Putamen (tissue), 1 donor: ENCODE measurements around the gene MTG1.
"Not testable (repeated sequence)": the region's sequence is repeated elsewhere in the genome, so short reads cannot be mapped to it uniquely, and the experiment has no call there.

Experiments used
- DNase-seq: peaks from one replicate; pipeline ENCODE4 v3.0.0-alpha.2; 2016; ENCODE audit warnings: low spot score

The MTG1 gene

DNA sequence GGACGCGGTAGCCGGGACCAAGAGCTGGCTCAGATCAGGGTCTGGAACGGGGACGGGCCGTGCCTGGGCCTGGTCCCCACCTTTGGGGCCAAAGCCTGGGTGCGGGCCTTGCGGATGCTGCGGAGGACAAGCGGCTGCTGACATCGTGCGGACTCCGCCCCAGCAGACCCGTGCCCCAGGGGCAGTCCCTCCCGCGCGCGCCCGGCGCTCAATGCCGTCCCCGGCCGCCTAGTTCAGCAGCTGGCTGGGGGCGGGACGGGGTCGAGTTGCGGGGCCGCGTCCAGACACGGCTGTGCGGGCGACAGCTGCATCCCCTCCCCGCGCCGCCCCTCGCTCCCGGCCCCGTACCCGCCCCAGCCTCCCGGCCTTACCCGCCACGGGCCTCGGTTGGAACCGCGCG lies 30.1 kb downstream of the MTG1 start:
- DNase-seq = not testable (repeated sequence)

DNA sequence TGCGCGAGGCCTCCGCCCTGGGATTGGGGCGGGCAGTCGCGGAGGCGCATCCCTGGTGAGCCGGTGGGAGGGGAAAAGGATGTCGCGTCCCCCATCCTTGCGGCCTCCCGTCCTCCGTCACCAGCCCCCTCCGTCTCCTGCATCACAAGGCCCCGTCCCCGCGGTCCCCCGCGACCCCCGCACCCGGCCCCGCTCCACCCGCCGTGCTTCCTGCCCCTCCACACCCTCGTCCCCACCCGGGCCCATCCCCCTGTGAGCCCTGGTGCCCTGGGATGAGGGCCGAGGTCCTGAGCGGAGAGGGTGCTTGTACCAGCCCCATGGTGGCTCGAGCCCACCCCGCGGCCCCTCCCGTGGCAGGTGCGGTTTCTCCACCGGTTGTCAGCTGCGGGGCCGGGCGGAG lies 30.6 kb downstream of the MTG1 start, which contains the start of gene SPRN:
SPRN (minus strand) TSS at position 25 of the 400 bp plus-strand sequence. CDS start 944 bp downstream, outside the sequence.
- DNase-seq = not testable (repeated sequence)

DNA sequence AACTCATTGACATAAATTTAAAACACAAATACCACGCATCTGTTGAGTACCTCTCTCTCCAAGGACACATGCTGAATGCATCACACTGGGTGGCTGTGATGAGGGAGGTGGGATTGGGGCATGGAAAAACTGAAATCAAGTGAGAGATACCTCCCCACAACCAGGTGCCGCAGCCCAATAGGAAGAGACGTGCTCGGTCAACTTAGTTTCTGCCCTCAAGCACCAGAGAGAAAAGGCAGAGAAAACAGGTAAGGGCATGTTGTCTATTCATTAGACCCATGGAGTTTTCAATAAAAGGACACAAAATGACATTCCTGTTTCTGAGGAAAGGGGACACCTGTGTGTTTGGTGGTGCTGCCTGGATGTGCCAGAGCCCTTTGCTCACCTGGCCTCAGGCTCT lies 35.6 kb downstream of the MTG1 start:
- DNase-seq = not testable (repeated sequence)

DNA sequence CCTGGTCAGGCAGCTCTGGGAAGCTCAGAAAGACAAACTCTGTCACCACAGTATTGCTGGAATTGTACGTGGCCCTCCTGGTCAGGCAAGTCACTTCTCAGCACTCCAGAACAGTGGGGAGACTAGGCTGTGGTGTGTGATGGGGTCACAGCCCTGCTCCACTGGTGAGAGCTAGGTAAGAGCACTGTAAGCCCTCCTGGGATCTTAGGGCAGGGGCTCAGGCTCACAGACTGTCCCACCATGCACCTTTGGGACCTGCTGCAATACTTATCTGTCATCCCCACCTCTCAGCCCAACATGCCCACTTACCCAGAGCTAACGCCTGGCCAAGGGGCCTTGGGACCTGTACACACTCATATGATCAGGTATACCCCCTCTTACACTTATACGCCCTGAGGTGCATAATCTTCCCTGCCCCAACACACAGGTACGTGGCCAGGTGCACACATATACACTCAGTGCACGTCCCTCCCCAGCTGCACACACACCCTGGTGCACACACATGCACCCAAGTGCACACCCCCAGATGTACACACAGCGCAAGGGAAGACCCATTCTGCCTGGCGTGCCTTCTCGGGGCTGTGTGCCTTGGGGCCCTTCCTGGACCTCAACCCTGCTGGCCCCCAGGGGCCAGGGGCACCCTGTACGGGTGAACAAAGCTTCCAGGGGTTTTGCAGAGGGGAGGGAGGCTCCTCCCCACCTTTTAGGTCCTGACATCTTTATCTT lies 38.1 kb downstream of the MTG1 start:
- not testable (repeated sequence) for DNase-seq

DNA sequence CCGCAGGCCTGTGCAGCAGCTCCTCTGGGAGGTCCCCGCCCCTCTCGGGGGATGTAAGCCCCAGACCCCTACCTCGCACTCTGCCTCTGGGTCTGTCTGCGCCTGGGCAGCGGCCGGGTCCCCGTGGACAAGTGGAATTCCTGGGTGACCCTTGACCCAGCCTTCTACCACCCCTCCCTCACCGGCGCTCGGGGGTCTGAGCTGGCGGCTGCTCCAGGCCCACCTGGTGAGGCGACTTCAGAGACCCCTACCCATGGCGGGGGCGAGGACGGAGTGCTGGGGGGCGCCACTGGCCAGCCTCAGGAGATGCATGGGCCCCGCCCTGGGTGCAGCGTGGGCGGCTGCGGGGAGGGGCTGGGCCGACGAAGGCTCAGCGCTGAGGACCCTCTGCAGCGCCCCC lies 38.8 kb downstream of the MTG1 start:
- DNase-seq = not testable (repeated sequence)

DNA sequence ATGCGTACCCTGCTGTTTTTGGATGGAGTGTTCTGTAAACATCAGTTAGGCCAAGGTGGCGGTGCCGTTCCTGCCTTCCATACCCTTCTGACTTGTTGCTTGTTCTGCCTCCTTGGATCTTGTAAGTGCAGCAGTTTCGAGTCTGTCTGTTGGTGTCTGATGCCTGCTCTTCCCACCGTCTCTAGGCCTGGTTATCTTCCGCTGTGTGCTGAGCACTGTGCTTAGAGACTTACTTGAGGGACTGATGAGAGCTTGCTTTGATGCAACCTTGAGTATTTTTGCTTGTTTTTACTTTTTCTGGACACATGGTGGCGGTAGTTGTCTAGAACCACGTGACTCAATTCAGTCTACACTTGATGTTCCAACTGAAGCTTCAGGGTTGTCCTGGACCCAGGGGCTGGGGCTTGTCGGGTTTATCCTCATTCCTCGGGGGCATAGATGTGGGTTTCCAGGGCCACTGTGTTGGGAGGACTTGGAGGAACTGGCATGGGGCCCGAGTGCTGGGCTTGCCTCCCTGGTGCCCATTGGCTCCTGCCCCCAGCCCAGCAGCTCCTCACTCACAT lies 44.8 kb downstream of the MTG1 start:
- DNase-seq = no peak

DNA sequence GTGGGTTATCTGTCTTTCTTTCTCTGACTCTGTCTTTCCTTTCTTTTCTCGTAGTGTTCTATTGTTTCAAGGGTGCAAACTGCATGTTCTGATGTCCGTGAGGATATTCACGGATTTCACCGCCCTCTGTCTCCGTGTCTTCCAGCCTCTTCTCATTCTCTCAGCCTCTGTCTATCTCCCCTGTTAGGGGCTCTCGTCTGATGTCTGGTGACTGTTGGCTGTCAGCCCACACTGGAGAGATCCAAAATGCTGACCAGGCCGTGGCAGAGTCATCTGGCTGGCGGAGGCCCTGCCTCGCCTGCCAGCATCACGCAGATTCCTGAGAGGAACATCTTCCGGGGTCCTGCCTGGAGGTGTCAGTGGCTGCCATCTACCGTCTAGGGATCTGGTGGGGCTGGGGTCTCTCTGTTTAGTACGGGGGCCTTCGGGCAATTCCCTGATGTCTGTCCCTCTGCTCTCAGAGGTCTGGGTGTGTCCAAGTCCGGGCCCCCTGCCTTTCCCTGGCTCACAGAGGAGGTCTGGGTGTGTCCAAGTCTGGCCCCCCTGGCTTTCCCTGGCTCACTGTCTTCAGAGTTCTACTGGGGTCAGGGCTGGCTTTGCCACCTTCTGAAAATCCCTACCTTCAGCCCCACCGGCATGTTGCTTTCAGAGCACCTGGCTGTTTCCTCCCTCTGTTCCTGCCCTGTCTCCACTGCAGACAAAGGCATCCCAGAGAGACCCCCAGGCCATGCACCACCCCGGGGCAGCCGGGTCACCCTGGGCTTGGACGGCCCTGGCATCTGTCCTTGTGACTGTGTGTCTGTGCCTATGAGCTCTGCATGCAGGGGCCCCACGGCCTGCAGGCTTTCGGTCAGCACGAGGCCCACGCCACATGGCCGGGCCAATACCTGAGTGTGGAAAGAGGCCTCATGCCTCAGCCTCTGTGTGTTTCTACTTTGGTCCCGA lies 45.8 kb downstream of the MTG1 start:
- DNase-seq = no peak

DNA sequence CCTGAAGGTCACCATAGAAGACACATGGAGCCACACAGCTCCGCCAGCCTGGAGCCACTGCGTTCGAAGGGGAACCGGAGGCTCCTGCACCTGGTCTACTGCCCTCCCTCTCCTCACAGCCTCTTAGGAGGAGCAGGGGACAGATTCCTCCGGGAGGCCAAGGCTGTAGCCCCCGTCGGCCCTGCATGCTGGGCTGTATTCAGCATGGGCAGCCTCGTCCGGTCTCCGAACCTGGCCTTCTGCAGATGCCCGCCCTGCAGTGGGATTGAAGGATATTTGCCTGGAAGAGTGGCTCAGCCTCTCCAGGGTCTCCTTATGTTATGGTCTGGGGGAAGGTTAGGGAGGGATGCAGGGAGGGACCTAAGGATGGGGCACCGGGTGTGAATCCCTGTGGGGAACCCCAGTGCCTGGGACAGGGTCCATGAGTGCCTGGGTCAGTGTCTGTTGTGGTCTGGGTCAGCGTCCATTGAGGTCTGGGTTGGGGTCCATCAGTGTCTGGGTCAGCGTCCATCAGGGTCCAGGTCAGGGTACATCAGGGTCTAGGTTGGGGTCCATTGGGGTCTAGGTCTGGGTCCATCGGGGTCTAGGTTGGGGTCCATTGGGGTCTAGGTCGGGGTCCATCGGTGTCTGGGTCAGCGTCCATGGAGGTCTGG lies 46.8 kb downstream of the MTG1 start:
- no peak for DNase-seq

DNA sequence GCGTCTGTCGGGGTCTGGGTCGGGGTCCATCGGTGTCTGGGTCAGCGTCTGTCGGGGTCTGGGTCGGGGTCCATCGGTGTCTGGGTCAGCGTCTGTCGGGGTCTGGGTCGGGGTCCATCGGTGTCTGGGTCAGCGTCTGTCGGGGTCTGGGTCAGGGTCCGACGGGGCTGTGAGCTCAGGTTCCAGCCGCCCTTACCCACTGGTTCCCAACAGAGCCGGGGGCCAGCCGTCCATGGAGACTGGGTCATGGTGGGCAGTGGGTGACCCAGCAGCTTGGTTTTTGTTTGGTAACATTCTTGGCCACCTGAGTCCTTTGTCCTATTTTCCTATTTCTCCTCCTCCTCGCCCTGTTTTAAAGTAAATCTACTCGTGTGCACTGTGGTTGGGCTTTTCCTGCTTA lies 47.4 kb downstream of the MTG1 start:
- DNase-seq = not testable (repeated sequence)

DNA sequence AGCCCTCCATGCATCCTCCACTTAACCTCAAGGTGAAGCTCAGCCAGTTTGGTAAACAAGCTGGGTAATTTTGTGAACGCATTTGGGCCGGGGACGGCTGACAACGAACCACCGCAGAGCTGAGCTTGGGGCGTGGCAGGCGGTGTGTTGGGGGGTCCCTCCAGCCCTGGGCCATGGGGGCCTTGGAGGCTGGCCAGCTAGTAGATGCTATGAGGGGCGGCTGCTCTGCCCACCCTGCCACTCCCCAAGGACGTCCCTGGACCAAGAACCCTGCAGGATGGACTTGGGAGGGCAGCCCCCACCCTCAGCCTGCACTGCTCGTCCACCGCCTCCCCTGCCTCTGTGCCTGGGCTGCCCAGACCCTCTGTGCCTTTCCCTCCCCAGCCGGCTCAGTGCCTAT lies 47.8 kb downstream of the MTG1 start:
- no peak for DNase-seq

DNA sequence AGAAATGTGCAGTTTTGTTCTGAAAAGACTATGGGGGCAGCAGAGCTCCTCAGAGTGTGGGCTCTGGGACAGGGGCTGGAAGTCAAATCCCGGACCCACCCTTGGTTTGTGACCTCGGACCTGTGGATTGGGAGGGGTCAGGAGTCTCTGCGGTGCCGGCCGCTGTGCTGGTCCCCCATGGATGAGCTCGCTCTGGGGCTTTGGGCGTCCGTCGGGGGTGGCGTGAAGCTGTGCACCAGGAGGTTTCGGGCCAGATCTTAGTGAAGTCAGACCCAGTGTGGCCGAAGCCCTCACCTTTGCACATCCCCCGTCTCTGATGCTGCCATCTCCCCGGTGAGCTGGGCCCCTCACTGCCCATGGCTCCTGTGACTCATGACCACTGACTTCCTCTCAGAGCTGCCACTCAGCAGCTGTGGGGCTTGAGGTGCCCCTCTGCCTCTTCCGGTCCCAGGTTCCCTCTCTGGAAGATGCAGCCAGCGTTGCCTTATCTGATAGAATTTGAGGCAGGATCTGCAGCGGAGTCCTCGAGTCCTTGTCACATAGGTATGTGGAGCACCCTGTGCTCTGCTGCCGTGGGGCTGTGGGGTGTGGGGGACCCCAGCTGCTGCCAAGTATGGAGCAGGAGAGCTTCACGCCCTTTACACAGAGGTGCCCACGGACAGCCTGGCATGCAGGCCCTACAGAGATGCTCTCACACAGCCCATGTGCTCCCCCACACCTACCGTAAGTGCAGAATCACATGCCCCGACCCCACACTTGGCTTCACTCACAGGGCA lies 48.4 kb downstream of the MTG1 start:
- DNase-seq = no peak

DNA sequence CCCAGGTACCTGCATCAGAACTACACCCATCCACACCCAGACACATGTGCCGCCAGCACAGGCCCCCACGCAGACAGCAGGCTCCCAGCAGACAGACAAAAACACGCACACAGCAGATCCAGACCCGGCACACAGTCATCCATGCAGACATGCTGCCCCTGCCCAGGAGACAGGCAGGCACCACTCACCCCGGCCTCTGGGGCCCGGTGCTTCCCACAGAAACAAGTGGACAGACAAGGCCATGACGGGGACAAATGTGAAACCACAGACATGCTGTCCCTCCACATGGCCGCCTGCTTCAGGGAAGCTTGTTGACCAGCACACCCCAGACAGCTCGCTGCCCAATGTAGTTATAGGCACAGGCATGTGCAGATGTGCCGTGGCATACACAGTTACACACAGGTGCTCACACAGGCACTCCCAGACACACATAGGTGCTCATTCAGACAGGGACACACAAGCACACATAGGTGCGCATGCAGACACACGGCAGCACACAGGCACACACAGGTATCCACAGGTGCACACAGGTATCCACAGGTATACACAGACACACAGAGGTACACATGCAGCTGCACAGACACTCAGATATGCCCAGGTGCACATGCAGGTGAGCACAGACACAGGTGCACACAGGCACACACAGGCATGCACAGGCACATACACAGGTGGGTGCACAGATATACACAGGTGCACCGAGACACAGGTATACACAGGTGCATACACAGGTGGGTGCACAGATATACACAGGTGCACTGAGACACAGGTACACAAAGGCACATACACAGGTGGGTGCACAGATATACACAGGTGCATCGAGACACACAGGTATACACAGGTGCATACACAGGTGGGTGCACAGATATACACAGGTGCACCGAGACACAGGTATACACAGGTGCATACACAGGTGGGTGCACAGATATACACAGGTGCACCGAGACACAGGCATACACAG lies 49.3 kb downstream of the MTG1 start:
- no peak for DNase-seq

DNA sequence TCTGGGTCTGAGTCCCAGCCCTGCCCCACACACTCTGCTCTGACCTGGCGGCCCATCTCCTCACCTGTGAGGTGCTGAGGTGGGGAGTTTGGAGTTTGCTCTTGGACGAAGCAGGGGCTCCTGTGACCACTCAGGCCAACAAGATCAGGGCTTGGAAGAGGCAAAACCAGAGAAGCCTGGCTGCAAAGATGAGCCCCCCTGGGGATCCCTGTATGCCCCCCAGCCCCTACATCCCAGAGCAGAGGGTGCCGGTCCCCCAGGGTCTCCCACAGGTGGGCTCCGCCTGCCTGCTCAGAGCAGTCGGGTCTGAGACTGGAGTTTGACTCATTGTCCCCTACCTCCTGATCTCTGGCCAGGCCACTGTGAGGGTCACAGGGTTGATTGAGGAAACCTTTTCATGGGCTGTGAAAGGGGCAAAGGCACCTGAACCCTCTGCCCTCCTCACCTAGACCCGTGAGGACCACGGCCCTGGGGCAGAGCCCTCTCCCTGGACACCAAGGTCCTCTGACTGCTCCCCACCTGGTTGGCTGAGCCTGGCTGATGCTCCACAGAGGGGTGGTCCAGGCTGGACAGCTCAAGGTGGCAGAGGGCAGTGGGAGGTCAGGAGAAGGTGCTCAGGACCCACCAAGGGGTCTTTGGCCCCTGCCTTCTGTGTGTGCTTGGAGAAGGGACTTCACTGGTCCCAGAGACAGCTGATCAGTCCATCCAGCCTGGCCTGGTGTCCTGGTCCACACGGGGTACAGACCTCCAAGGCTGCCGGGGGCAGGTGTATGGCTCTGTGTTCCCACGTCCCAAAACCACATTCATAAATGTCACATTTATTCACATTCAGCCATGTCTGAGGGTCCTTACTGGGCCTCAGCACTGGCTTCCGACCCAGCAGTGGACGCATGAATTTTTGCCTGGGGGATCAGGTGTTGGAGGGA lies 50.6 kb downstream of the MTG1 start:
- no peak for DNase-seq

DNA sequence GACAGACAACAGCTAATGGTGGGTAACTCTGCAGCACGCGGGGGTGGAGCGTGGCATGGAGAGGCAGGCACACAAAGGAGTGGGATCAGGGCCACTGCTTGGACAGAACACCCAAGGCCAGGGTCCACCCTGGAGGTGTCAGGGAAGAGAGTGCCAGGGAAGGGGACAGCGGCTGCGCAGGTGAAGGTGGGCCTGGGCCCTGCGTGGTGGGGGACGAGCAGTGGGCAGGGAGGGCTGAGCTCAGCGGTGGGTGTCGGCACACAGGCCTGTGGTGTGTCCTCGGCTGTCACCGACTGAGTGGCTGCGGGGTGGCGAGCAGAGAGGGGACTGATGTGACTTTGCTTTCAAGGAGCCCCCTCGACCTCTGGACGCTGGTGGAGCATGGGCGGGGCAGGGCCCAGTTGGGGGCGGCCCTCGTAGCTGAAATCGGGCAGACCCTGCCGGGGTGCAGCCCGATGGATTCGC lies 51.3 kb downstream of the MTG1 start:
- no peak for DNase-seq

DNA sequence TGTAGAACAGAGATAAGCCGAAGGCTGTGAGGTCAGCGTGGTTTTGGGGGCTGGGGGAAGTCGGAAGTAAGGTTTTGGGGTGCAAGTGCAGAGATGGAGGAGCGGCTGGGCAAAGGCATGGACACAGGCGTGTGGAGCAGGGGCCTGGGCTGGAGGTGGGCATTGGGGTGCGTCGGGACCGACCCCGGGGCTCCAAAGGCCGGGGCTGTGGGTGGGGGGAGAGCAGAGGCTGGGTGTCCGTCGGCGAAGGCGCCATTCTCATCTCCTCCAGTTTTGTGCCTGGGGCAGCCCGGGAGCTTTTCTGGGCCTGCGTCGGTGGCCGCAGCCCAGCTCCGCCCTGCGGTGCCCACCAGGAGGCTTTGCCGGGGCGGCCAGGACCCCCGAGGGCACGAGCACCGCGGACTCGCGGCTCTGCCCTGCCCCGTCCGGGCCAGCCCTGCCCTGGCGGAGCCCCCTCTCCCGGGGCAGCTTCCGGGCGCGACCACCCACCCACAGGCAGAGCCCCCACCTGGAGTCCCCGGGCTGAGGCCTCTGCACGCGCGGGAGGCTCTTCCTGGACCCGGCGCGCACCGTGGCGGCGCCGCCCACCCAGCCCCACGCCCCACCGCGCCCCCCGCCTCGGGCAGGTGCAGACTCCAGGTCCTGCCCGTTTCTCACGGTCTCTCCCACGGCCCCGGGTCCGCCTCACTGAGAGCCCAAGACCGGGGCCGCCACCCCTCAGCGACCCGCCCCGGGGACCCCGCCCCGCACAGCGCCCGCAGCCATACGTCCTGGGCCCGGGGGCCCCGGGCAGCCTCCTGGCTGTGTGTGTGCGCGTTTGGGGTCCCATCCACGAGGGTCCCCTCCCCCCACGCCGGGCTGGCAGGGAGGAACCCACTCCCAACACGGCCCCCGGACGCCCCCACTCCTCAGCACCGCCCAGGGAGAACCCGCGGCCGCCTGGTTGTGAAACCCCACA lies 52.1 kb downstream of the MTG1 start:
- DNase-seq = no peak

DNA sequence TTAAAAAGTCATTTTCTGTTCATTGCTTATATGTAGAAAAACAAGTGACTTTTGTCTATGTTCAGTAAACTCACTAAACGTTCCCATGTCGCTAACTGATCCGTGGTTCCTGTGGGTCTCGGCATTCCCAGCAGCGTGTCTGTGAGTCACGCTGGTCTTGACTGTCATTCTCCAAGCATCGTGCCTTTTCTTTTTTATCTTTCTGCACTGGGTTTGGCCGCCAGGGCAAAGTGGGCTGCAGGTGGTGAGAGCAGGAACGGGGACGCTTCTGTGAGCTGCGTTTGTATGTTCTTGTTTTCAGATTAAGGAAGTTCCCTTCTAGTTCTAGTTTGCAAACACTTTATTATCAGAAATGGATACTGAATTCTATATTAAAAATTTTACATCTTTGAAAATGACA lies 53.0 kb downstream of the MTG1 start:
- no peak for DNase-seq

DNA sequence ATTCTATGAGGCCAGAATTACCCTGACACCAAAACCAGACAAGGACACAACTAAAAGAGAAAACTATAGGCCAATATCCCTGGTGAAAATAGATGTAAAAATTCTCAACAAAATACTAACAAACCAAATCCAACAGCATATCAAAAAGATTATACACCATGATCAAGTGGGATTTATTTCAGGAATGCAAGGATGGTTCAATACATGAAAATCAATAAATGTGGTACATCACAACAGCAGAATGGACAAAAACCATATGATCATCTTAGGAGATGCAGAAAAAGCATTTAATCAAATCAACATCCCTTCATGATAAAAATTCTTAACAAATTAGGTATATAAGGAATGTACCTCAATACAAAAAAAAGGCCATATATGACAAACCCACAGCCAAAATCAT lies 54.2 kb downstream of the MTG1 start:
- DNase-seq = no peak

DNA sequence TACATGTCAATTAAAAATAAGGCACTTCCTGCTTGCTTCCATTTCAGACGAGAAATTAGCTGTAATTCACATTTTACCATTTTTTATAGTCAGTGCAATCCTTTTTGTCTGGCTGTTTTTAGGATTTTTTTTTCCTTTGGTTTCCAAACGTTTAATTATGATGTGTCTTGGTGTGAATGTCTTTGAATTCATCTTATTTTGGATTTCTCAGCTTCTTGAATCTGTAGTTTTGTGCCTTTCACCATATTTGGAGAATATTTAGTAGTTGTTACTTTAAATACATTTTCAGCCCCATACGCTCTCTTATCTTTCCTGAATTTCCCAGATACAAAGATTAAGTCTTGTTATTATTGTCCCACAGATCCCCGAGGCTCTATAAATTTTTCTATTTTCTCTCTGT lies 57.4 kb downstream of the MTG1 start:
- no peak for DNase-seq
